ENCODE measurements around the gene SNX21. TPM values are rescaled to one million over a fixed set of nuclear protein-coding genes. Genes with fewer than 3 reads are reported as not detected.
"Not testable (repeated sequence)": the region's sequence is repeated elsewhere in the genome, so short reads cannot be mapped to it uniquely, and the experiment has no call there.

SNX21 gene
- total and polyA plus RNA-seq, 4 donors = 15.9 to 34.4 (median 23.5) TPM

DNA sequence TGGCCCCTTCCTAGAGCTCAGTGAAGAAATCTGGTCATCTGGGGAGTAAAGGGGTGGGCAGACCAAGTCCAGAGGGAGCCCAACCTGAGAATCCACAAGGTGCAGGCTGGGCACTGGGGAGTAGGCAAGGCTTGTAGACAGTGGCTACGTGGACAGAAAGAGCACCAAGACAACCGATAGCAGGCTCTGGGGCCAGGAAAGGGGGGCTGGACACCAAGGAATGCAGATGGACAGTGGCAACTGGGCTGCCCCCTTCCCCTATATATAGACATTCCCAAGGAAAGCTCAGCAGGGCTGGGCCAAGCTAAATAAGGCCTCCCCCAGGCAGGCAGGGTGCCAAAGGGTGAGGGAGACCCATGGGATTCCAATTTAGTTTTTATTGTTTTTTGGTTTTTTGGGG is 5.0 kb upstream of the SNX21 start:
- H3K4me1 ChIP-seq (ENCODE audit: control insufficient read depth in 5 of 5, insufficient read depth in 5 of 5, low read length in 5 of 5) = peaks cover 0 to 20% (median 10%) of the 10 kb centered on the region in 5 donors
- H3K9me3 ChIP-seq (ENCODE audit: control insufficient read depth in 4 of 4, insufficient read depth in 3 of 4, low read length in 3 of 4) = no peaks in the 10 kb centered on the region
- H3K36me3 ChIP-seq (ENCODE audit: control insufficient read depth in 4 of 4, insufficient read depth in 4 of 4, low read length in 4 of 4) = no peaks in the 10 kb centered on the region
- H3K27me3 ChIP-seq (ENCODE audit: control insufficient read depth in 3 of 3, insufficient read depth in 3 of 3, low read length in 2 of 3) = peaks cover 0 to 13% (median 8%) of the 10 kb centered on the region in 3 donors
- no peak overlapping the region for H3K4me3 ChIP-seq
- TF ChIP-seq, protein P1, sequence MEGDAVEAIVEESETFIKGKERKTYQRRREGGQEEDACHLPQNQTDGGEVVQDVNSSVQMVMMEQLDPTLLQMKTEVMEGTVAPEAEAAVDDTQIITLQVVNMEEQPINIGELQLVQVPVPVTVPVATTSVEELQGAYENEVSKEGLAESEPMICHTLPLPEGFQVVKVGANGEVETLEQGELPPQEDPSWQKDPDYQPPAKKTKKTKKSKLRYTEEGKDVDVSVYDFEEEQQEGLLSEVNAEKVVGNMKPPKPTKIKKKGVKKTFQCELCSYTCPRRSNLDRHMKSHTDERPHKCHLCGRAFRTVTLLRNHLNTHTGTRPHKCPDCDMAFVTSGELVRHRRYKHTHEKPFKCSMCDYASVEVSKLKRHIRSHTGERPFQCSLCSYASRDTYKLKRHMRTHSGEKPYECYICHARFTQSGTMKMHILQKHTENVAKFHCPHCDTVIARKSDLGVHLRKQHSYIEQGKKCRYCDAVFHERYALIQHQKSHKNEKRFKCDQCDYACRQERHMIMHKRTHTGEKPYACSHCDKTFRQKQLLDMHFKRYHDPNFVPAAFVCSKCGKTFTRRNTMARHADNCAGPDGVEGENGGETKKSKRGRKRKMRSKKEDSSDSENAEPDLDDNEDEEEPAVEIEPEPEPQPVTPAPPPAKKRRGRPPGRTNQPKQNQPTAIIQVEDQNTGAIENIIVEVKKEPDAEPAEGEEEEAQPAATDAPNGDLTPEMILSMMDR (IDR thresholded peaks at IDR 0.05; ENCODE audit: control extremely low read depth, extremely low read depth) = no peak
- no peak for ATAC-seq (ENCODE audit: insufficient read depth, low FRiP score)
- H3K27ac ChIP-seq (ENCODE audit: low read depth in 1 of 2, low read length in 1 of 2) = peak overlapping the region in 1 of 2 donors; percentile 20
- DNase-seq = no peak
- WGBS, 2 donors = 62 to 68% methylated on average over 2 of the region's 2 CpGs
- no peak overlapping the region for H3K9ac ChIP-seq (ENCODE audit: insufficient read depth in 1 of 2, low read length in 2 of 2)

GRCh38 chr20:45829673-45830106 is 3.9 kb upstream of the SNX21 start:
- H3K27me3 ChIP-seq (ENCODE audit: control insufficient read depth in 3 of 3, insufficient read depth in 3 of 3, low read length in 2 of 3); H3K27ac ChIP-seq (ENCODE audit: low read depth in 1 of 2, low read length in 1 of 2); H3K36me3 ChIP-seq (ENCODE audit: control insufficient read depth in 4 of 4, insufficient read depth in 4 of 4, low read length in 4 of 4); H3K9me3 ChIP-seq (ENCODE audit: control insufficient read depth in 4 of 4, insufficient read depth in 3 of 4, low read length in 3 of 4); H3K4me3 ChIP-seq; DNase-seq; H3K9ac ChIP-seq (ENCODE audit: insufficient read depth in 1 of 2, low read length in 2 of 2); ATAC-seq (ENCODE audit: insufficient read depth, low FRiP score): not testable (repeated sequence)
- WGBS, 2 donors = 91 to 92% methylated on average over 4 of the region's 4 CpGs
- peaks cover 0 to 27% (median 10%) of the 10 kb centered on the region in 5 donors for H3K4me1 ChIP-seq (ENCODE audit: control insufficient read depth in 5 of 5, insufficient read depth in 5 of 5, low read length in 5 of 5)

DNA sequence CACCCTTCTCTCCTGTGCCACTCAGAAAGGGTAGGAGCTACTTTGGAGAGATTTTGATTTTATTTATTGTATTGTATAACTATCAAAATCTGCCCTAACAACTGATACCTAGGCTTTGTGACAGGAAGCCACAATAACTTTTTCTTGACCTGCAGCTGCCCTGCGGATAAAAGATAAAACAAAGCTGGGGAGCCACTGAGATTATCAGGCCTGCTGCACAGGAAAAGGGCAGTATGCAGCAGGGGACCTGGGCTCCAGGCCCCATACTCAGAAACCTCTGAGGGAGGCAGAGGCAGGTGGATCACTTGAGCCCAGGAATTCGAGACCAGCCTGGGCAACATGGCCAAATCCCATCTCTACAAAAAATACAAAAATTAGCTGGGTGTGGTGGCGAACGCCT is 980 bp upstream of the SNX21 start:
- TF ChIP-seq, protein P1 (IDR thresholded peaks at IDR 0.05; ENCODE audit: control extremely low read depth, extremely low read depth) = no peak
- Histone ChIP-seq H3K9ac (ENCODE audit: insufficient read depth in 1 of 2, low read length in 2 of 2) (peak overlapping the region in 1 of 2 donors; percentile 91), H3K4me3 (no peak overlapping the region), H3K27ac (ENCODE audit: low read depth in 1 of 2, low read length in 1 of 2) (peak overlapping the region; percentile 46 to 90), H3K27me3 (ENCODE audit: control insufficient read depth in 3 of 3, insufficient read depth in 3 of 3, low read length in 2 of 3) (no peaks in the 10 kb centered on the region), H3K9me3 (ENCODE audit: control insufficient read depth in 4 of 4, insufficient read depth in 3 of 4, low read length in 3 of 4) (no peaks in the 10 kb centered on the region), H3K4me1 (ENCODE audit: control insufficient read depth in 5 of 5, insufficient read depth in 5 of 5, low read length in 5 of 5) (peaks cover 9 to 31% (median 12%) of the 10 kb centered on the region in 5 donors), H3K36me3 (ENCODE audit: control insufficient read depth in 4 of 4, insufficient read depth in 4 of 4, low read length in 4 of 4) (peaks cover 0 to 13% (median 4%) of the 10 kb centered on the region in 4 donors)
- DNase-seq (no peak), ATAC-seq (ENCODE audit: insufficient read depth, low FRiP score) (no peak)
- 75 to 86% methylated on average over 4 of the region's 4 CpGs for WGBS, 2 donors

DNA sequence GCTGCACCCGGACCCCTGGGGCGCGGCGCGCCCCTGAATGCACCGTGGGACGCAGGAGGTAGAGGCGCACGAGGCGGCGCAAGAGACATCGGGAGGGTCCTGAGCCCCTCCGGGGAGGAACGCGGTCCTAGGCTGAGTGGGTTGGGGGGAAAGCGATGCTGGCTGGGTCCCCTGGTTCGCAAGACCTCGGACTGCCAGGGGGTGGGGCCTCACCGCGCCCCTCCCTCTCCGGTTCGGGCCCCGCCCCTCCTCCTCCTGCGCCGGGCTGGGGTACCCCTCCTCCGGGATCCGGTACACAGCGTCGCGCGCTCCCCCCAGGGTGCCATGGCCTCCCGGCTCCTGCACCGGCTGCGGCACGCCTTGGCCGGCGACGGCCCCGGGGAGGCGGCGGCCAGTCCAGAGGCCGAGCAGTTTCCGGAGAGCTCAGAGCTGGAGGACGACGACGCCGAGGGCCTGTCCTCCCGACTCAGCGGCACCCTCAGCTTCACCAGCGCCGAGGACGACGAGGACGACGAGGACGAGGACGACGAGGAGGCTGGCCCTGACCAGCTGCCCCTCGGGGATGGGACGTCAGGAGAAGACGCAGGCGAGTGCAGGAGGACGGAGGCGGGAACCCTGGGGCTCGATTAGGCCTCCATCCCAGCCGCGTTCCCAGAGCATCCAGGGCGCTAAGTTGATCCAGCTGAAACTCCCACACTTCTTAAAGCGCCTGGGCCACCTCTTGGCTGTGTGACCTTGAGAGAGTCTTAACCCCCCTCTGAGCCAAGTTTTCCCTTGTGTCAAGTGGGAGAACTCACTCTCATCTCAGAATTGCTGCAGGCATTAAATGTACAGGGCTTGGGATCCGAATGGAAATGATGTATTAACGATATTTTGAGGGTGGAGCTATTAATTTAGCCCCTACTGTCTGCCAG is 541 bp downstream of the SNX21 start:
- TF ChIP-seq, protein P1 (IDR thresholded peaks at IDR 0.05; ENCODE audit: control extremely low read depth, extremely low read depth) = no peak
- peak overlapping the region; percentile 69 to 73 for H3K9ac ChIP-seq (ENCODE audit: insufficient read depth in 1 of 2, low read length in 2 of 2)
- H3K27ac ChIP-seq (ENCODE audit: low read depth in 1 of 2, low read length in 1 of 2) = peak overlapping the region; percentile 90 to 97
- ATAC-seq (ENCODE audit: insufficient read depth, low FRiP score) (peak; percentile 80), DNase-seq (peak; percentile 87 to 91 (median 88))
- no peaks in the 10 kb centered on the region for H3K27me3 ChIP-seq (ENCODE audit: control insufficient read depth in 3 of 3, insufficient read depth in 3 of 3, low read length in 2 of 3)
- H3K4me3 ChIP-seq = peak overlapping the region; percentile 60
- H3K36me3 ChIP-seq (ENCODE audit: control insufficient read depth in 4 of 4, insufficient read depth in 4 of 4, low read length in 4 of 4) = peaks cover 0 to 13% (median 4%) of the 10 kb centered on the region in 4 donors
- H3K4me1 ChIP-seq (ENCODE audit: control insufficient read depth in 5 of 5, insufficient read depth in 5 of 5, low read length in 5 of 5) = peaks cover 6 to 31% (median 12%) of the 10 kb centered on the region in 5 donors
- H3K9me3 ChIP-seq (ENCODE audit: control insufficient read depth in 4 of 4, insufficient read depth in 3 of 4, low read length in 3 of 4) = no peaks in the 10 kb centered on the region
- 6 to 7% methylated on average over 61 to 70 of the region's 71 CpGs for WGBS, 2 donors
